HL-60/S4 treated with phorbol 12-myristate 13-acetate at 8.2 ng/mL for 4 days and 3 days (cell line): ENCODE data around the gene OR1N2.
"Not testable (repeated sequence)": the region's sequence is repeated elsewhere in the genome, so short reads cannot be mapped to it uniquely, and the experiment has no call there.

ENCODE experiments used
- in situ Hi-C: fragments of 300-500 bp; cut with MboI; formaldehyde crosslinking; loops from 2 replicates; pipeline ENCODE4 v1.15.0; 2022; ENCODE audit warnings: low sequenced_read_pairs

The OR1N2 gene

GRCh38 chr9:122552812-122553211 lies at the start of gene OR1N2:
Gene OR1N2, plus strand, starts transcription at chr9:122553112. Its CDS starts 100 bp downstream, at chr9:122553212.
- in situ Hi-C loops: no loop called here

GRCh38 chr9:122506964-122507363 lies 45.9 kb upstream of the OR1N2 start:
- in situ Hi-C loops: no loop called here

GRCh38 chr9:122510502-122510901 lies 42.4 kb upstream of the OR1N2 start, which contains the start of gene OR1J2:
Gene OR1J2, plus strand, starts transcription at chr9:122510802. Its CDS starts 0 bp downstream, at chr9:122510802.
- in situ Hi-C loops: no loop called here

GRCh38 chr9:122518226-122518625 lies 34.7 kb upstream of the OR1N2 start:
- in situ Hi-C loops: no loop called here

- in situ Hi-C loops: no loop called here
These were observed 34.1 kb upstream of the OR1N2 start, which contains the start of gene OR1J4 for GRCh38 chr9:122518841-122519240. Gene OR1J4, plus strand, starts transcription at chr9:122519141. Its CDS starts 0 bp downstream, at chr9:122519141.

- in situ Hi-C loops: no loop called here
These were observed 33.5 kb upstream of the OR1N2 start for GRCh38 chr9:122519376-122519775.

- in situ Hi-C loops: no loop called here
These were observed 26.3 kb upstream of the OR1N2 start for GRCh38 chr9:122526602-122527001.

- in situ Hi-C loops: no loop called here
These were observed 25.7 kb upstream of the OR1N2 start, which contains the start of gene OR1N1 for GRCh38 chr9:122527193-122527592. Gene OR1N1, minus strand, starts transcription at chr9:122527293. Its CDS starts 0 bp downstream, at chr9:122527293.

- in situ Hi-C loops: not testable (repeated sequence)
These were observed 21.8 kb upstream of the OR1N2 start for GRCh38 chr9:122531157-122531556.

GRCh38 chr9:122536134-122536533 lies 16.8 kb upstream of the OR1N2 start:
- in situ Hi-C loops: no loop called here

GRCh38 chr9:122537066-122537465 lies 15.8 kb upstream of the OR1N2 start:
- in situ Hi-C loops: not testable (repeated sequence)

GRCh38 chr9:122538757-122539156 lies 14.2 kb upstream of the OR1N2 start:
- in situ Hi-C loops: no loop called here

- in situ Hi-C loops: no loop called here
These were observed 6.7 kb upstream of the OR1N2 start for GRCh38 chr9:122546196-122546595.

GRCh38 chr9:122551371-122551770 lies 1.5 kb upstream of the OR1N2 start:
- in situ Hi-C loops: no loop called here

GRCh38 chr9:122561446-122561845 lies 8.5 kb downstream of the OR1N2 start:
- in situ Hi-C loops: no loop called here

GRCh38 chr9:122562134-122562760 lies 9.3 kb downstream of the OR1N2 start:
- in situ Hi-C loops: no loop called here

GRCh38 chr9:122567901-122568300 lies 15.0 kb downstream of the OR1N2 start:
- in situ Hi-C loops: no loop called here

GRCh38 chr9:122572456-122572855 lies 19.5 kb downstream of the OR1N2 start:
- in situ Hi-C loops: no loop called here

- in situ Hi-C loops: no loop called here
These were observed 27.0 kb downstream of the OR1N2 start for GRCh38 chr9:122579874-122580273.

- in situ Hi-C loops: no loop called here
These were observed 27.4 kb downstream of the OR1N2 start for GRCh38 chr9:122580360-122580759.

- in situ Hi-C loops: not testable (repeated sequence)
These were observed 30.4 kb downstream of the OR1N2 start, which contains the start of gene OR1L8 for GRCh38 chr9:122583284-122583683. Gene OR1L8, minus strand, starts transcription at chr9:122583384. Its CDS starts 14,907 bp downstream, at chr9:122568477.
